ENCODE data around the gene NIT1. TPM values are rescaled to one million over a fixed set of nuclear protein-coding genes. Genes with fewer than 3 reads are reported as not detected.

The NIT1 gene
- total RNA-seq, 1 experiment from 2014 or later = 39.6 TPM

- peak overlapping the region; percentile 99 for H3K4me2 ChIP-seq (ENCODE audit: insufficient read depth, insufficient read length, low read length)
- TF ChIP-seq CTCF (conservative IDR thresholded peaks at IDR 0.05) = no peak
- no peak overlapping the region for H3K4ac ChIP-seq (ENCODE audit: low read depth, low read length)
- no peaks in the 10 kb centered on the region for H4K20me1 ChIP-seq (ENCODE audit: control insufficient read depth, insufficient read depth, insufficient read length)
- no peak overlapping the region for H2BK120ac ChIP-seq (ENCODE audit: low read depth, low read length, poor library complexity, severe bottlenecking)
- peak overlapping the region; percentile 20 for H2BK5ac ChIP-seq (ENCODE audit: insufficient read length, low read length)
- H2BK20ac ChIP-seq (ENCODE audit: low read depth, low read length, poor library complexity, severe bottlenecking) = no peak overlapping the region
- Mint-ChIP-seq H3K9me3 (no peaks in the 10 kb centered on the region; a peak in 1 of 5 replicates), H3K27ac (no peak overlapping the region), H3K36me3 (ENCODE audit: insufficient read depth in 1 of 3, low read depth in 3 of 3) (peaks cover 3 to 22% (median 18%) of the 10 kb centered on the region in 3 experiments; a peak in 5 of 7 replicates), H3K27me3 (ENCODE audit: low read depth) (no peaks in the 10 kb centered on the region), H3K4me1 (peaks cover 18 to 19% of the 10 kb centered on the region in 2 experiments), H3K4me3 (no peak overlapping the region)
- H2AFZ ChIP-seq (ENCODE audit: low read length) = peak overlapping the region; percentile 70
- WGBS (ENCODE audit: extremely low coverage, insufficient read length, low lambda C conversion rate) = no CpG with 5 or more reads among the region's 11 CpGs
- H3K18ac ChIP-seq (ENCODE audit: insufficient read length, low read depth, low read length) = peak overlapping the region; percentile 67
- H2AK5ac ChIP-seq (ENCODE audit: insufficient read length, low read length) = no peak overlapping the region
- no peak overlapping the region for H4K8ac ChIP-seq (replicated peaks; ENCODE audit: insufficient read length, low read depth, low read length)
- H3K27me3 ChIP-seq (ENCODE audit: insufficient read depth, low read length) = no peaks in the 10 kb centered on the region
- peaks cover 6% of the 10 kb centered on the region; the same call in 1 of the 2 replicates for H3K79me2 ChIP-seq (ENCODE audit: insufficient read depth, low read length)
- no peaks in the 10 kb centered on the region for H3K9me3 ChIP-seq (ENCODE audit: control insufficient read depth, low read depth, low read length)
- H3K56ac ChIP-seq (ENCODE audit: insufficient read length, low read depth, low read length) = peak overlapping the region; percentile 18
- H2BK15ac ChIP-seq (ENCODE audit: low read depth, low read length) = no peak overlapping the region
- H4K5ac ChIP-seq (ENCODE audit: insufficient read length, low read depth, low read length) = no peak overlapping the region
- no peak for DNase-seq
- peak overlapping the region; percentile 59; the same call in 1 of the 2 replicates for H3K14ac ChIP-seq (ENCODE audit: insufficient read depth, low read length)
- H4K91ac ChIP-seq (ENCODE audit: insufficient read length, low read depth, low read length) = no peak overlapping the region
- no peak overlapping the region for H3K23ac ChIP-seq (ENCODE audit: insufficient read length, low read depth, low read length)
- H3K79me1 ChIP-seq (ENCODE audit: insufficient read depth, low read depth, low read length, poor library complexity, severe bottlenecking) = peaks cover 8% of the 10 kb centered on the region
- no peak overlapping the region for H3T11ph ChIP-seq (ENCODE audit: low read length)
- peaks cover 13% of the 10 kb centered on the region for H3K23me2 ChIP-seq (ENCODE audit: insufficient read length, low read depth, low read length, poor library complexity, severe bottlenecking)
- H3K4me1 ChIP-seq (ENCODE audit: insufficient read depth, low read length) = no peaks in the 10 kb centered on the region
- peak overlapping the region; percentile 92 for H3K27ac ChIP-seq (ENCODE audit: insufficient read length, low read depth, low read length)
- no peak overlapping the region for H2BK12ac ChIP-seq (ENCODE audit: insufficient read length, low read depth, low read length)
- H3K9ac ChIP-seq (ENCODE audit: extremely low read depth, insufficient read length, low read length) = peak overlapping the region; percentile 82
These were observed 15.4 kb downstream of the NIT1 start for GRCh38 chr1:161133220-161133740.
